GM12872 (cell line): ENCODE results near the gene SSR2.
A peak's percentile ranks its signal among the peaks of the same experiment; 100 is the strongest.

ENCODE experiments used
- CTCF ChIP-seq: IDR thresholded peaks from 3 replicates; pipeline ENCODE4 v1.5.1; 2011; ENCODE audit warnings: low read depth, mild to moderate bottlenecking, low read length, moderate library complexity; ENCODE audit not compliant: insufficient read depth

The SSR2 gene

GRCh38 chr1:156052862-156053767 is 32.4 kb upstream of the SSR2 start:
- peak; percentile 53 for TF ChIP-seq CTCF

GRCh38 chr1:156051011-156051725 is 30.4 kb upstream of the SSR2 start:
- TF ChIP-seq CTCF, result no peak

GRCh38 chr1:156050376-156050775 is 29.6 kb upstream of the SSR2 start:
- no peak for TF ChIP-seq CTCF

GRCh38 chr1:156048663-156049258 is 28.0 kb upstream of the SSR2 start:
- no peak for TF ChIP-seq CTCF

- TF ChIP-seq CTCF, result no peak
Measured at GRCh38 chr1:156045076-156045475, 24.3 kb upstream of the SSR2 start.

- TF ChIP-seq CTCF, result no peak
Measured at GRCh38 chr1:156042828-156043227, 22.1 kb upstream of the SSR2 start.

- no peak for TF ChIP-seq CTCF
Measured at GRCh38 chr1:156033011-156033410, 12.3 kb upstream of the SSR2 start.
